ENCODE measurements around the gene AK9. TPM values are rescaled to one million over a fixed set of nuclear protein-coding genes. Genes with fewer than 3 reads are reported as not detected.

Gene AK9
- polyA plus RNA-seq, 2 of the 4 experiments (the other 2 are of a cell fraction) = 2.2 to 4.7 TPM

- no peak for ATAC-seq
- ChIA-PET CTCF (interaction anchor here (0.7 kb wide), 1 partner anchor 9 kb away, joined by 3 read pairs; the partner anchor contains the start of genes PPIL6 and SMPD2), POLR2A (no interaction called here)
- TF ChIP-seq MAZ (IDR thresholded peaks at IDR 0.05; ENCODE audit: borderline replicate concordance, low read depth, low read length) (no peak), CHD4 (IDR thresholded peaks at IDR 0.05; ENCODE audit: borderline replicate concordance) (no peak), EHMT2 (IDR thresholded peaks at IDR 0.05; ENCODE audit: low read depth) (no peak), RNF2 (IDR thresholded peaks at IDR 0.05; ENCODE audit: borderline replicate concordance, low read depth) (no peak), ZFP36 (IDR thresholded peaks at IDR 0.05; ENCODE audit: borderline replicate concordance, partially characterized antibody) (no peak), REST (IDR thresholded peaks at IDR 0.05) (no peak), HEYL (CRISPR knock-in tag; IDR thresholded peaks at IDR 0.05) (no peak), MAFK (IDR thresholded peaks at IDR 0.05; ENCODE audit: partially characterized antibody) (no peak), FOSL2 (IDR thresholded peaks at IDR 0.05) (no peak), FOSL2 (CRISPR knock-in tag; IDR thresholded peaks at IDR 0.05) (no peak), JUNB (IDR thresholded peaks at IDR 0.05) (no peak), ELK1 (IDR thresholded peaks at IDR 0.05; ENCODE audit: low read depth, low read length) (no peak), PBX3 (IDR thresholded peaks at IDR 0.05) (no peak), POLR2A (IDR thresholded peaks at IDR 0.05; ENCODE audit: low read length) (no peak), TFCP2L1 (CRISPR knock-in tag; IDR thresholded peaks at IDR 0.05) (no peak), HOXB13 (CRISPR knock-in tag; IDR thresholded peaks at IDR 0.05; ENCODE audit: low read depth) (no peak)
- no peak overlapping the region for H3K27ac ChIP-seq
- H3K4me3 ChIP-seq = no peak overlapping the region
- no peak for DNase-seq (ENCODE audit: low read depth in 1 of 2, low spot score in 1 of 2)
- no peak overlapping the region for H3K4me2 ChIP-seq
- whole genome bisulfite sequencing (ENCODE audit: missing lambda C conversion rate) = 87% methylated on average over 7 of the region's 16 CpGs
- H3K4me1 ChIP-seq = 0 out of 3 replicates have a peak, but pooled peaks cover 3% of the 10 kb centered on the region
- FAIRE-seq = no peak
- no peaks in the 10 kb centered on the region for H3K9me3 ChIP-seq
Observed at GRCh38 chr6:109449795-109450673, 241.0 kb downstream of the AK9 start.

- no peak for TF ChIP-seq HOXB5 (CRISPR knock-in tag; IDR thresholded peaks at IDR 0.05)
- TF ChIP-seq SMC3 (IDR thresholded peaks at IDR 0.05) = no peak
- TF ChIP-seq MAFK (IDR thresholded peaks at IDR 0.05; ENCODE audit: partially characterized antibody) = no peak
- TF ChIP-seq RARB (CRISPR knock-in tag; IDR thresholded peaks at IDR 0.05) = no peak
- no peak for TF ChIP-seq EP300 (IDR thresholded peaks at IDR 0.05)
- no peak for TF ChIP-seq FOXS1 (CRISPR knock-in tag; IDR thresholded peaks at IDR 0.05)
- TF ChIP-seq EHMT2 (IDR thresholded peaks at IDR 0.05; ENCODE audit: low read depth) = no peak
- TF ChIP-seq POLR2A (IDR thresholded peaks at IDR 0.05; ENCODE audit: low read length) = no peak
- H3K4me2 ChIP-seq = no peak overlapping the region
- POLR2A ChIA-PET = no interaction called here
- H3K4me1 ChIP-seq = no peaks in the 10 kb centered on the region
- CTCF ChIA-PET = interaction anchor here (1.4 kb wide), 1 partner anchor 261 kb away, joined by 3 read pairs; no protein-coding TSS in a partner anchor
- H3K9me3 ChIP-seq = no peaks in the 10 kb centered on the region
- no peak for FAIRE-seq
- H3K4me3 ChIP-seq = no peak overlapping the region
- peak in 1 of 2 experiments; percentile 3; a peak in 2 of 6 replicates for ATAC-seq
- 88% methylated on average over 12 of the region's 19 CpGs for WGBS (ENCODE audit: missing lambda C conversion rate)
- DNase-seq (ENCODE audit: low read depth in 1 of 2, low spot score in 1 of 2) = no peak
- H3K27ac ChIP-seq = no peak overlapping the region
Observed at GRCh38 chr6:109449064-109449794, 241.8 kb downstream of the AK9 start.

Measured in A549 (cell line).